ENCODE results near the gene DNM1. TPM values are rescaled to one million over a fixed set of nuclear protein-coding genes. Genes with fewer than 3 reads are reported as not detected.

The DNM1 gene
- 10 to 100 TPM in 1 of 3 donors, 1 to 10 TPM in 2; 4.5 to 22.8 (median 6.4) TPM for polyA plus RNA-seq

- WGBS, 3 donors = 0 to 1% (median 0%) methylated on average over 62 to 72 of the region's 72 CpGs
- no peak within 1 kb of the TSS for H3K27ac ChIP-seq (ENCODE audit: low read depth, low read length)
Measured at GRCh38 chr9:128203024-128203706, at the start of gene DNM1. DNM1 (plus strand) TSS chr9:128203379; CDS start chr9:128203471, 92 bp downstream.

- H3K27ac ChIP-seq (ENCODE audit: low read depth, low read length) = no peak overlapping the region
- 87 to 93% (median 88%) methylated on average over 13 of the region's 13 CpGs for WGBS, 3 donors
Measured at GRCh38 chr9:128153947-128154695, 49.1 kb upstream of the DNM1 start.

- no peak overlapping the region for H3K27ac ChIP-seq (ENCODE audit: low read depth, low read length)
- WGBS, 3 donors = 82 to 88% (median 82%) methylated on average over 7 of the region's 7 CpGs
Measured at GRCh38 chr9:128155736-128156500, 47.3 kb upstream of the DNM1 start.

GRCh38 chr9:128159522-128159783 is 43.7 kb upstream of the DNM1 start:
- WGBS, 3 donors = 20 to 36% (median 27%) methylated on average over 10 to 11 of the region's 11 CpGs
- H3K27ac ChIP-seq (ENCODE audit: low read depth, low read length) = no peak overlapping the region

- no peak within 1 kb of the TSS for H3K27ac ChIP-seq (ENCODE audit: low read depth, low read length)
- 0 to 2% (median 1%) methylated on average over 53 to 77 of the region's 77 CpGs for WGBS, 3 donors
Measured at GRCh38 chr9:128159784-128160602, 43.2 kb upstream of the DNM1 start, which contains the start of gene BBLN. BBLN (plus strand) TSS chr9:128160265; CDS start chr9:128160408, 143 bp downstream.

- H3K27ac ChIP-seq (ENCODE audit: low read depth, low read length) = no peak overlapping the region
- WGBS, 3 donors = 0 to 1% (median 1%) methylated on average over 23 of the region's 23 CpGs
Measured at GRCh38 chr9:128160603-128160987, 42.6 kb upstream of the DNM1 start.

- 90 to 92% (median 91%) methylated on average over 13 of the region's 13 CpGs for WGBS, 3 donors
- no peak overlapping the region for H3K27ac ChIP-seq (ENCODE audit: low read depth, low read length)
Measured at GRCh38 chr9:128161215-128161902, 41.8 kb upstream of the DNM1 start.

GRCh38 chr9:128162215-128163026 is 40.8 kb upstream of the DNM1 start:
- 65 to 87% (median 80%) methylated on average over 10 of the region's 10 CpGs for WGBS, 3 donors
- no peak overlapping the region for H3K27ac ChIP-seq (ENCODE audit: low read depth, low read length)

- 96% methylated on average over 6 of the region's 6 CpGs for WGBS, 3 donors
- no peak overlapping the region for H3K27ac ChIP-seq (ENCODE audit: low read depth, low read length)
Measured at GRCh38 chr9:128163027-128163515, 40.1 kb upstream of the DNM1 start.

- WGBS, 3 donors = 85 to 96% (median 93%) methylated on average over 10 of the region's 10 CpGs
- H3K27ac ChIP-seq (ENCODE audit: low read depth, low read length) = no peak overlapping the region
Measured at GRCh38 chr9:128163523-128164306, 39.5 kb upstream of the DNM1 start.

GRCh38 chr9:128164307-128164885 is 38.8 kb upstream of the DNM1 start:
- no peak overlapping the region for H3K27ac ChIP-seq (ENCODE audit: low read depth, low read length)

GRCh38 chr9:128166169-128166568 is 37.0 kb upstream of the DNM1 start:
- H3K27ac ChIP-seq (ENCODE audit: low read depth, low read length) = no peak overlapping the region
- 97% methylated on average over 17 to 18 of the region's 18 CpGs for WGBS, 3 donors

More at GRCh38 chr9:128164307-128164885, 38.8 kb upstream of the DNM1 start:
- 71 to 86% (median 74%) methylated on average over 14 of the region's 14 CpGs for WGBS, 3 donors

GRCh38 chr9:128167209-128167608 is 36.0 kb upstream of the DNM1 start:
- H3K27ac ChIP-seq (ENCODE audit: low read depth, low read length) = no peak overlapping the region
- 96 to 98% (median 97%) methylated on average over 4 of the region's 4 CpGs for WGBS, 3 donors

GRCh38 chr9:128168731-128169308 is 34.4 kb upstream of the DNM1 start:
- 89 to 94% (median 90%) methylated on average over 8 of the region's 8 CpGs for WGBS, 3 donors
- no peak overlapping the region for H3K27ac ChIP-seq (ENCODE audit: low read depth, low read length)

- H3K27ac ChIP-seq (ENCODE audit: low read depth, low read length) = no peak overlapping the region
- 87 to 88% (median 88%) methylated on average over 8 of the region's 8 CpGs for WGBS, 3 donors
Measured at GRCh38 chr9:128169492-128169891, 33.7 kb upstream of the DNM1 start.

- WGBS, 3 donors = 92 to 96% (median 94%) methylated on average over 8 of the region's 8 CpGs
- H3K27ac ChIP-seq (ENCODE audit: low read depth, low read length) = no peak overlapping the region
Measured at GRCh38 chr9:128169925-128170324, 33.3 kb upstream of the DNM1 start.
